ENCODE results near the gene LRBA.

DNA sequence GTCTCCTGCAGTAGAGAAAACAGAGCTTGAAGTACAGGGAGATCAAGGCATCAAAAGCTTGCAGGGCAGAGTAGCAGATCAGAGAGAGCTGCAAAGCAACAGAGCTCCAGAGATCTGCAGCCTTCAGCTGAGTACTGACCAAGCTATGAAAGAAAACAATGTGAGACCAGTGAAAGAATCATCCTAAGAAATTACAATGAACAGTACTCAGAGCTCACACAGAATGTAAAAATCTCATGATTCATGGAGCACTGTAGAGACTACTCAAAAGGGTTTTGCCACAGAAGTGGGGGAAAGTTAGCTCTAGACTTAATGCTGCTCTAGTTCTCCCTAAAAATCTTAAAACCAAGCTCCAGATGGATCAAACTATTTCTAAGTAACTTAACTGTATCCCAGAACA is 513.1 kb downstream of the LRBA start:
- TF ChIP-seq CTCF (IDR thresholded peaks at IDR 0.05), result no peak
- TF ChIP-seq POLR2A (IDR thresholded peaks at IDR 0.05), result no peak
- no peak for TF ChIP-seq POLR2AphosphoS5 (IDR thresholded peaks at IDR 0.05)

All from breast epithelium (tissue), 3 donors.